ENCODE measurements around the gene ZNF697.
A peak's percentile ranks its signal among the peaks of the same experiment; 100 is the strongest.
"Not testable (repeated sequence)": the region's sequence is repeated elsewhere in the genome, so short reads cannot be mapped to it uniquely, and the experiment has no call there.

The ZNF697 gene

GRCh38 chr1:119647734-119648619 lies at the start of gene ZNF697:
Gene ZNF697 (minus strand): TSS chr1:119648266. CDS start chr1:119626100, 22,166 bp downstream.
- FAIRE-seq = peak; percentile 74
- DNase-seq (ENCODE audit: insufficient read length, low spot score) = peak; percentile 68

GRCh38 chr1:119697598-119697997 lies 49.5 kb upstream of the ZNF697 start:
- no peak for FAIRE-seq
- no peak for DNase-seq (ENCODE audit: insufficient read length, low spot score)

DNA sequence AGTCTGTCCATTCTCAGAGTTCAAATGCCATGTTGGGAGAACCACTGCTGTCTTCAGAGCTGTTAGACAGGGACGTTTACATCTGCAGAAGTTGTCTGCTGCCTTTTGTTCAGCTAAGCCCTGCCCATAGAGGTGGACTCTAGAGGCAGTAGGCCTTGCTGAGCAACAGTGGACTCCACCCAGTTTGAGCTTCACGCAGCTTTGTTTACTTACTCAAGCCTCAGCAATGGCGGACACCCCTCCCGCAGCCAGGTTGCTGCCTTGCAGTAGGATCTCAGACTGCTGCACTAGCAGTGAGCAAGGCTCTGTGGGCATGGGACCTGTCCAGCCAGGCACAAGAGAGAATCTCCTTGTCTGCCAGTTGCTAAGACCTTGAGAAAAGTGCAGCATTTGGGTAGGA lies 48.8 kb upstream of the ZNF697 start:
- DNase-seq (ENCODE audit: insufficient read length, low spot score) = not testable (repeated sequence)

DNA sequence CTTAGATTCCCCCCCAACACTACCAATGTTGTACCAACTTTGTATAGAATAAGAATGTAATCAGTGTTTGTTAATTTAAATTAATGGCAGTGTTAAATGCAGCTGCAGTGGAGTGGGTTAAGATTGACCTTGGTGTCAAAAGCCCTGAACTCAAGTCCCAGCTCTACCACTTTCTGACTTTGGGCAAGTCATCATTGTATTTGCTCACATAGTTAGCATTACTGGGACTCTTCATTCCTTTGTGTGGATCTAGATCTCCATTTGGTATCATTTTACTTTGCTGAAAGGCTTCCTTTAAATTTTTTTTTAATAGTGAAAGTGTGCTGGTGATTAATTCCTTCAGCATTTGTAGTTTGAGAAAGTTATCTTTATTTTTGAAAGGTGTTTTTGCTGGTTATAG lies 41.4 kb upstream of the ZNF697 start:
- DNase-seq (ENCODE audit: insufficient read length, low spot score) (no peak), FAIRE-seq (no peak)

More for the DNA sequence above, 48.8 kb upstream of the ZNF697 start:
- FAIRE-seq = not testable (repeated sequence)

DNA sequence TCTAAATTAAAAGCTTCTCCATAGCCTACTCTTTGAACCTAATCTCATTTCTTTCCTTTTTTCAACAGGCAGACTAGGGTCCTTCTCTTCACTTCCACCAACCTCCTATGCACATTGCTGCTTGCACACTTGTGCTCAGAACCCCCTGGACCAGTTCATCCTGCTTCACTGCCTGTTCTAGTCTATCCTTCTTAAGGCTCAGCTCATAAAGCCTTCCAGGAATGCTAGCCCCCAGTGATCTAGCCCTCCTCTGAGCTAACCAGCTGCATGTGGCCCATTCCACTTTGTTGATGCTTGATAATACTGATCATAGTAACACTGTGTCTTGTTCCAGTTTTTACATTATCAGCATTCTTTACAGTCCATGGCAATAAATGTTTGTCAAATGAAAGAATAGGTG lies 40.7 kb upstream of the ZNF697 start:
- FAIRE-seq (no peak), DNase-seq (ENCODE audit: insufficient read length, low spot score) (no peak)

DNA sequence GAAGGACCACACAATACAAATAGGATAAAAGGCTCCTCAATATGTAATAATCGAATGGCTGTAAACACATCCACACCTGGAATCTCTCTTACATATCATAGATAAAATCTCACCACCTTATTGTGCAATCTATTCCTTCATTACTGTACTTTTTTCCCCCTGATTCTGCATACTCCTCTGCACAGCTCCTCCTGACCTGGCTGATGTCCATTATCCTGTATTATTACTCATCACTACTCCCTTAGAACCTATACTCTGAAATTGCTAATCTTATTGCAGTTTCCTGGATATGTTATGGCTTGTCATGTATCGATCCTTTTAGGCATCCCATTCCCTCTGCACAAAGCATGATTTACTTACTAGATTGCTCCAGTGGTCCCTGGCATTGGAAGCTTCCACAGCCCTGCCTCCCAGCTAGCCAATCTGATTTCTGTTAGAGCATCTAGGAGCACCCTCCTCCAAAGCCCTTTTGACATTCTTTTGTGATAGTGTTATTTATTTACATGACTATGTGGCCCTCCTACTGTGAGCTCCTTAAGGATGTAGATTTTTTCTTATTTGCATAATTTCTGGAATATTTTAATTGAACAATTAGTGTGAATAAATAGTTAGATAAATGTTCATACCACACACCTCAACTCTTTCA lies 39.5 kb upstream of the ZNF697 start:
- no peak for DNase-seq (ENCODE audit: insufficient read length, low spot score)
- no peak for FAIRE-seq

- no peak for DNase-seq (ENCODE audit: insufficient read length, low spot score)
Measured at GRCh38 chr1:119686661-119687060, 38.6 kb upstream of the ZNF697 start.

GRCh38 chr1:119683893-119684292 lies 35.8 kb upstream of the ZNF697 start:
- no peak for FAIRE-seq
- DNase-seq (ENCODE audit: insufficient read length, low spot score) = no peak

More at GRCh38 chr1:119686661-119687060, 38.6 kb upstream of the ZNF697 start:
- FAIRE-seq = no peak

DNA sequence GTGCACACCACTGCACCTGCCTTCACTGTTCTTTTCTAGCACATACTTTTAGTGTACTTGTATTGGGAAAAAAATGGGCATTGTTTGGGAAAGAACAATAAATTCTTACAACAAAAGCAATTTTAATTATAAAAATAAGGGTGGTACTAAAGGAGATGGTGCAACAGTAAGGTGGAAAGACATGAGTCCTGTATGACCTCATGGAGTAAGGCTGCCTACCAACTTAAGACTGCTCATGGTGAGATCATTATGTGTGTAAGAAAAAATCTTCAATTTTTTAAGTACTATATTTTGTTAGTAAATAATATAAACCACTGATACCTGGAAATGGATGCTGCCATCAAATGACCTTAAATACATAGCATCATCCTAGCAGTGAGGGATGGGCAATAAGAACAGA lies 34.1 kb upstream of the ZNF697 start:
- FAIRE-seq (no peak), DNase-seq (ENCODE audit: insufficient read length, low spot score) (no peak)

DNA sequence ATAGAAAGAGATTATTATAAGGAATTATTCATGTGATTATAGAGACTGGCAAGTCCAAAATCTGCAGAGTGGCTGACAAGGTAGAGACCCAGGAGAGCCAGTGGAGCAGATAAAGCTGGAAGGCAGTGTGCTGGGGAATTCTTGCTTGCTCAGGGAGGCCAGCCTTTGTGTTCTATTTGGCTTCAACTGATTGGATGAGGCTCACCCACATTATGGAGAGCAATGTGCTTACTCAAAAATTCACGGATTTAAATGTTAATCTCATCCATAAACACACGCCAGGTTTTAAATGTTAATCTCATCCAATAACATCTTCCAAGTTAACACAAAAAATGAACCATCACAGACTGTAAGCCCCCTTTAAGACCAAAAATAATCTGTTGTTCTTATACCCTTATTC lies 33.5 kb upstream of the ZNF697 start:
- DNase-seq (ENCODE audit: insufficient read length, low spot score) = no peak
- no peak for FAIRE-seq

DNA sequence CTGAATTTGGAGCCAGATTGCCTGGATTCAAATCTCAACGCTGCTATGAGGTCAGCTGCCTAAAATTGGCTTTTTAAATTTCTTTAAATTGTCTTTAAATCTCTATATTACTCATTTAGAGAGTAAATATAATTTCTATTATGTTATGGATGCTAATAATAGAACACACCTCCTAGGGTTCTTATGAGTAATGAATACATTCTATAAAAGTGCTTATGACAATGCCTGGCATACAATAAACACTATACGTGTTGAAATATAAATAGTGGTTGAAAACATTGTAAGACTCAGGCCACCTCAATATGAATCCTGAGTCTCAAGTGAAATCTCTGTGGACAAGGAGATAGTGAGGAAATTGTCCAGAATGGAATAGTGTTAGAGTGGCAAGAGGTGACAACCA lies 32.7 kb upstream of the ZNF697 start:
- FAIRE-seq (no peak), DNase-seq (ENCODE audit: insufficient read length, low spot score) (no peak)

DNA sequence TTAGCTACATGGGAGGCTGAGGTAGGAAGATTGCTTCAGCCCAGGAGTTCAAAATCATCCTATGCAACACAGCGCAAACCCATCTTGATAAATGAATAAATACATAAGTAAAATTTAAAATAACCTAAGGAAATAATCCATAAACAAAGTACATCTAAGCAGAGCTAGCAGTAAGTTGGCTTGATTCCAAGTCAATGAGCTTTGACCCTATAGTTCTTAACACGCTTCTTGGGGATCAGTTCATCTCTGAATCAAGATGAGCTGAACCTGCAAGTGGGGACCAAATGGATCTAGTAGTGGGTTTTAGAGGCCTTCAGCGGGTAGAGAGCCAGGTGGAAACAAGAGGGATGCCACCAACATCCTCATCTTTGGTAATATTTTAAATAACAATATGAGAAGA lies 32.1 kb upstream of the ZNF697 start:
- FAIRE-seq = no peak
- DNase-seq (ENCODE audit: insufficient read length, low spot score) = no peak

GRCh38 chr1:119679223-119679622 lies 31.2 kb upstream of the ZNF697 start:
- FAIRE-seq (no peak), DNase-seq (ENCODE audit: insufficient read length, low spot score) (no peak)

- no peak for DNase-seq (ENCODE audit: insufficient read length, low spot score)
- FAIRE-seq = no peak
Measured at GRCh38 chr1:119676571-119677206, 28.6 kb upstream of the ZNF697 start.

DNA sequence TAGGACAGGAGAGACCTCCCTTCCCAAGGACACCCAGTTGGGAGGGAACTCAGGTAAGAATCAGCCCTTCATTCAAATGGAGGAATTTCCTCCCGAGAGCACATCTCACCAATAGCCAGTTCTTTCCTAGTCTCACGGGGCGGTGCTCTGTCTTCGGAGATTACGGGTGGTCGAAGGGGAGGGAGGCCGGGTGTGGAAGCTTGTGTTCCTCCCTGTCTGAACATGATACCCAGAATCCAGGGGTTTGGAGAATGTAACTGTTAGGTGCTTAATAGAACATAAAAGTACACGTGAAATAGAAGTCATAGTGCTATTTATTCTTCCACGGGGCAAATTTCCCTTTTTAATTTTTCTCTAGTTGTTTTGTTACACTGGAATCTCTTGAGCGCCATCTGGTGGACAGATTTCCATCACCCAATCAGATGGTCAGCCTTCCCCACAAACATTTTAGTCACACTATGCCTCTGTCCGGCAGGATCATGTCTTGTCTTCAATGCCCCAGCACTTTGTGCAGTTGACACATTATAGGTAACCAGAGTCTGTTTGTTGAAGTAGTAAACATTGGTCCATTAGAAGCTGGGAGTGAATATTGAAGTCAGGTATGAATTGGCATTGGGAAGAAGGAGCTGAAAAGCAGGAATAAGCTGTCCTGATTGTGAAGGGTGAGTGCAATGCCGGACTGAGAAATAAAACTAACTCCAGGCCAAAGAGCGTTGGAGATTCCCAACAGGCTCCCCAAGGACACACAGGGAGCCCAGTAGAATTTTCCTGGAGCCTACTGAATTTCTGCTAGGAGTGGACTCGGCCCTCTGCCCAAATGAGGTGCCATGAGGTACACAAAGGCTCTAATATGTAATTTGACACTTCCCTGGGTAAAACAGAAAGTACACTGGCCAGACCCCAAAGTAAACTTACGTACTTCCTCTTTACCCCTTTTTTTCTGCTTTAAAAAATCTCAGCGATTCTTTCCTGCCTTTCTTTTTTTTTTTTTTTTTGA lies 27.6 kb upstream of the ZNF697 start:
- FAIRE-seq = peak; percentile 92

DNA sequence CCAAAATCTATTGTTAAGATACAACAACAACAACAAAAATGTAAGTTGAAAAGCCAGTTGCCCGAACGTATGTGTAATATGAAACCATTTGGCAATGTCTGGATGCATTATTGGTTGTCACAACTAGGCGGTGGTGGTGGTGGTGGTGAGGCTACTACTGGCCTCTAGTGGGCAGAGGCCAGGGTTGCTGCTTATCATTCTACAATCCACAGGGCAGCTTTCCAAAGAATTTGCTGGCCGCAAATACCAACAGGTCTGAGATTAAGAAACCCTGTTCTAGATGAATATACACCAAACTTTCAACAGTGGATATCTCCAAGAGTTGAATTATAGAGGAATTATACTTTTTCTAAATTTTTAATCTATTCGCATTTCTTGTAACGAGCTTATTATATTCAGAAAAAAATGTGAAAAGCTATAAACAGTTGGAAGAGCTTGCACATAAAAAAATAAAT lies 26.8 kb upstream of the ZNF697 start:
- DNase-seq (ENCODE audit: insufficient read length, low spot score) (no peak), FAIRE-seq (no peak)

More for the DNA sequence above, 27.6 kb upstream of the ZNF697 start:
- peak; percentile 56 for DNase-seq (ENCODE audit: insufficient read length, low spot score)

GRCh38 chr1:119674111-119674526 lies 26.1 kb upstream of the ZNF697 start:
- no peak for FAIRE-seq
- no peak for DNase-seq (ENCODE audit: insufficient read length, low spot score)

DNA sequence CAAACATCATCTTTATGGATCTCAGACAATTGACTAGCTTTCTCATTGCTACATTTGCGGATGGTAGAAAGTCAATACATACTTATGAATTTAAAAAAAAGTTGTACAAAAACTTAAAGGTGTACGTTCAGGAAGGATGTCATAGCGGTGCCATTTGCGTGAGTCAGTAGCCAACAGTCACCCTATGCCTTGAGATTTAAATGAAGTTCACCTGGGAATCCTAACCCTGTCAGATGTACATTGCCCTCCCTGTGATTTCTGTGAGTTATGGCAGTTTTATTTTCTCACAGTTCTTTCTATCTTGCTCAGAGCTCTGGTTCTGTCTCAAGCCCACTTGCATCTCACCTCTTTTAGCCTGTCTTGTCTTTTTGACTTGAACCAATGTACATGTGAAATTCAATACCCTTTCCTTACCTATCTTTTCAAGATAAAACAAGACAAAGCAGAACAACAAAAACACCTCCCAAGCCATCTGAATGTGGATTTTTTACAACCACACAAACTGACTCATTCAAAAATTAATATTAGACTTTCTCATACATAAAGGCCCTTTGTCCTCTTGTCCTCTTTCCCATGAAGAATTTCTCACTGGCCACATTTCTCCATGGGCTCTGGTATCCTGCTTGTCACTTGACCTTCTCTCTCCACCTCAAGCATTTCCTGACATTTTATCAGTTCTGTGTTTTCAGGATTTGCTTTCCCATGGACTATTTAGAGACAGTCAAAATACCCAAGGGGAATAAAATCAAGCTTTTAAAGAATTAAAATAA lies 25.3 kb upstream of the ZNF697 start:
- FAIRE-seq (no peak), DNase-seq (ENCODE audit: insufficient read length, low spot score) (no peak)

- FAIRE-seq (no peak), DNase-seq (ENCODE audit: insufficient read length, low spot score) (no peak)
Measured at GRCh38 chr1:119670898-119671297, 22.8 kb upstream of the ZNF697 start.

All from GM19239 (cell line).